T-helper 2 cell treated with Interferon-gamma antibody and Interleukin-4, amounts not matched to agents 5 μg/mL and 100 μg/mL, for 36 hours (primary cell): ENCODE data around the gene KNSTRN.

Experiments used
- DNase-seq: peaks from one replicate; pipeline ENCODE4 v3.0.0; 2021; ENCODE audit warnings: low spot score
- H3K27ac Mint-ChIP-seq: one replicate; pipeline ENCODE4 v1.8.0; 2021; ENCODE audit warnings: mild to moderate bottlenecking, mixed read lengths
- H3K27me3 Mint-ChIP-seq: one replicate; pipeline ENCODE4 v1.8.0; 2021; ENCODE audit warnings: low read depth, mixed read lengths
- H3K36me3 Mint-ChIP-seq: one replicate; pipeline ENCODE4 v1.8.0; 2021; ENCODE audit warnings: low read depth, mixed read lengths
- H3K4me1 Mint-ChIP-seq: one replicate; pipeline ENCODE4 v1.8.0; 2021; ENCODE audit warnings: low read depth, mixed read lengths
- H3K4me3 Mint-ChIP-seq: one replicate; pipeline ENCODE4 v1.8.0; 2022; ENCODE audit warnings: mild to moderate bottlenecking, moderate library complexity, mixed read lengths
- H3K9me3 Mint-ChIP-seq: one replicate; pipeline ENCODE4 v1.8.0; 2021; ENCODE audit warnings: mixed read lengths

Gene KNSTRN

DNA sequence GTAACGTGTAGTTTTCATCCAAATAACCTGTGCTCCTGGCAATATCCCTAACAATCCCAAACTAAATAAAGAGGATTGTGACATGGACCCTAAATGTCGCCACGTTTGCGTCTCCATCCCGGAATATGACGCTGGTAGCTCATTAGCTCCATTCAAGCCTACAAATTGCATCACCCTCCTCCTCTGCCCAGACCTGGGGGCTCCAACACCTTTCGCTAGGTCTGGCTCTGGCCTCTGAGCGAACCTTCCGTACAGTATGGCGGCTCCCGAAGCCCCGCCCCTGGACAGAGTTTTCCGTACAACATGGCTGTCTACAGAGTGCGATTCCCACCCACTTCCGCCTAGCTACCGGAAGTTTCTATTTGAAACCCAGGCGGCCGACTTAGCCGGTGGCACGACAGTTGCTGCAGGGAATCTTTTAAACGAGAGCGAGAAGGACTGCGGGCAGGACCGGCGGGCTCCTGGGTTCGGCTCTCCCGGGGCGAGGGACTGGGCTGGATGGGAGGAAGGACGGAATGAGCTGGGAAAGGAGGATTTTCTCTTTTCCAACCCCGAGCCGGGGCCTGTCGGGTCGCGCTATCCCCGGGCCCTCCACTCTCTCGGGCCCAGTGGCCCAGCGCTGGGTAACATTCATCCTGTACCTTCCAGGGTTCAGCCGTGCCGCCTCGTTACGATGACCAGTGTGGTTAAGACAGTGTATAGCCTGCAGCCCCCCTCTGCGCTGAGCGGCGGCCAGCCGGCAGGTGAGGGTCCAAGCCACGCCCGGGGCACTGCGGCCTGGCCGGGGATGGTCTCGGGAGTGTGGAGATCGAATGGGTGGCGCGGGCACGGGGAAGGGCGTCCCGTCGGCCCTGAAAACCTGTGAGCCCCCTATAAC lies at the start of gene KNSTRN:
Gene KNSTRN (plus strand): TSS at position 142 of the 877 bp plus-strand sequence. CDS start 115 bp downstream, at position 257.
- H3K4me1 Mint-ChIP-seq, result peaks cover 28% of the 10 kb centered on the region
- no peaks in the 10 kb centered on the region for H3K9me3 Mint-ChIP-seq
- H3K27me3 Mint-ChIP-seq, result peaks cover 5% of the 10 kb centered on the region
- peak; percentile 88 for DNase-seq
- peaks cover 36% of the 10 kb centered on the region for H3K36me3 Mint-ChIP-seq
- peak within 1 kb of the TSS; percentile 91 for H3K27ac Mint-ChIP-seq
- H3K4me3 Mint-ChIP-seq, result peak within 1 kb of the TSS; percentile 97

- Mint-ChIP-seq H3K4me1 (peaks cover 19% of the 10 kb centered on the region), H3K4me3 (peak overlapping the region; percentile 58), H3K9me3 (no peaks in the 10 kb centered on the region), H3K36me3 (no peaks in the 10 kb centered on the region), H3K27ac (peak overlapping the region; percentile 72), H3K27me3 (no peaks in the 10 kb centered on the region)
- no peak for DNase-seq
These were observed 48.5 kb upstream of the KNSTRN start for GRCh38 chr15:40333922-40334492.

GRCh38 chr15:40334541-40334940 lies 48.0 kb upstream of the KNSTRN start:
- H3K36me3 Mint-ChIP-seq, result no peaks in the 10 kb centered on the region
- peak overlapping the region; percentile 58 for H3K4me3 Mint-ChIP-seq
- no peaks in the 10 kb centered on the region for H3K9me3 Mint-ChIP-seq
- H3K4me1 Mint-ChIP-seq, result peaks cover 18% of the 10 kb centered on the region
- H3K27ac Mint-ChIP-seq, result peak overlapping the region; percentile 72
- no peaks in the 10 kb centered on the region for H3K27me3 Mint-ChIP-seq
- no peak for DNase-seq

DNA sequence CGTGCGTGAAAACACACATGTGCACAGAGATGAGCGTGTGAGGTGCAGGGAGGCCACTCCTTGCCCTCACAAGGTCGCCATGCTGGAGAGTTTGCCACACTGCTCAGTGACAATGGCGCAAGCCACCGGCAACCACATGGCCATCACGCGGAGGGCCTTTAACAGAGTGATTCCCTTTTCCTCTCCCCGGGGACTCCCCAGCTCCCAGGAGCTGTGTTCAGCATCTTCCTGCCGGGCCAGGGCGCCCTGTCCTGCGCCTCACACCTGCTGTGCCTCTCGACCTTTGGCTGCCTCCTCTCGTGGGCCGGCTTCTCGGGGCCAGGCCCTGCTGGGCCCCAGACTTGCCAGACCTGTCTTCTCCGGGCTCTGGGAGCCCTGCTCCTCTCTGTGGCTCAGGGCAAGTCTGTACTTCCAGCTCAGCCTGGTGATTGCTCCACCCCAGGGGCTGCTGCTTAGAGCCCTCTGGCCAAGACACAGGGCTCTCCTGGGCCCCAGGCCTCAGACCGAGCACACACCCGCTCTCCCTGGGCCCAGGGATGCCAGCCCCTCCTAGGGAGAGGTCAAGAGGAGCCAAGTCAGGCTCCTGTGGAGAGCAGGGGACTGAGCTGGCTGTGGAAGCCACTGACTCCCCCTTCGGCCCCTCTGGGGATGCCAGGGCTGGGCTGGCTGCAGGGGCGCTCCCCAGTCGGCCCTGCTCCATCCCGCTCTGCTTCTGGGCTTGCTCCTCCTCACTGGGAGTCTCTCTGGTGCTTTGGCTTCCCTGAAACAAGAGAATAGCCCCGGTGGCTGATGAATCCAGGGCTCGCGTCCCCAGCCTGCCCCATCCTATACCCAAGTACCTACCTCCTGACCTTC lies 47.4 kb upstream of the KNSTRN start:
- Mint-ChIP-seq H3K4me1 (peaks cover 18% of the 10 kb centered on the region), H3K27ac (no peak overlapping the region)

DNA sequence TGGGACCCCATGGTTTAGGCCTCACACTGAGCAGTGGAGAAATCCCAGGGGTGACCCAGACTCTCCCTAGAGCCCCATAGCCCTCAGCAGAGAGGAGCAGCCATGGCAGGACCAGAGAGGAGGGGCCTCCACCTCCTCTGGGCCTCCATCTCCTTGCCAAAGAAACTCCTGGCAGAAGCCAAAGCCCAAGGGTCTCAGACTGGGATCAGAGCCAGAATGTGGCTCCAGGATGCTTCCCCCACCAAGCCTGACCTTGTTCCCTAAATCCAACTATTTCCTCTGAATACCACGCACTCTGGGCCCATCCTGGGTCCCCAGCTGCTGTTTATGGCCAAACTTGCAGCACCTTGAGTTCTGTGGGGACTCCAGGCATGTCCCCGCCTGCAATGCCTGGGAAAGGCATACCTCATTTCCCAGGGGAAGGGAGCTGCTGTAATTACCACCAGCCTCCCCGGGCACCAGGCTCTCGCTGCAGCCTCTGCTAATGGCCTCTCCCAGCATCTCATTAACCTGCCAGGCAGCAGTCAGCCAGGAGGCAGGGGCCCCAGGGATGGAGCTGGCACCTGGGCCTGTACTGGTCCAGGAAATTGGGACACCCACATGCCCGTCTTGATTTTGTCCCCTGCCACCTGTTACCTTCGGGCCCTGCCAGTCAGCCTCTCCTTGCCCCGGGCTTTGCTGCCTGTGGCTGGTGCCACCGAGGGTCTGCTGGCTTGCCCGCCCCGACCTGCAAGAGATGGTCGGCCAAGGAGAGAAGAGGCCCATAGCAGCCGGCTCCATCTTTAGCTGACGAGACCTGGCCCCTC lies 46.4 kb upstream of the KNSTRN start:
- Mint-ChIP-seq H3K4me1 (peaks cover 18% of the 10 kb centered on the region), H3K27me3 (no peaks in the 10 kb centered on the region), H3K27ac (no peak overlapping the region), H3K4me3 (no peak overlapping the region), H3K36me3 (no peaks in the 10 kb centered on the region), H3K9me3 (no peaks in the 10 kb centered on the region)
- no peak for DNase-seq

More for the DNA sequence above, 47.4 kb upstream of the KNSTRN start:
- Mint-ChIP-seq H3K36me3 (no peaks in the 10 kb centered on the region), H3K27me3 (no peaks in the 10 kb centered on the region), H3K4me3 (no peak overlapping the region), H3K9me3 (no peaks in the 10 kb centered on the region)
- no peak for DNase-seq

GRCh38 chr15:40336744-40337122 lies 45.8 kb upstream of the KNSTRN start:
- Mint-ChIP-seq H3K36me3 (no peaks in the 10 kb centered on the region), H3K4me1 (peaks cover 18% of the 10 kb centered on the region), H3K27me3 (no peaks in the 10 kb centered on the region), H3K4me3 (no peak overlapping the region), H3K27ac (no peak overlapping the region), H3K9me3 (no peaks in the 10 kb centered on the region)
- no peak for DNase-seq

DNA sequence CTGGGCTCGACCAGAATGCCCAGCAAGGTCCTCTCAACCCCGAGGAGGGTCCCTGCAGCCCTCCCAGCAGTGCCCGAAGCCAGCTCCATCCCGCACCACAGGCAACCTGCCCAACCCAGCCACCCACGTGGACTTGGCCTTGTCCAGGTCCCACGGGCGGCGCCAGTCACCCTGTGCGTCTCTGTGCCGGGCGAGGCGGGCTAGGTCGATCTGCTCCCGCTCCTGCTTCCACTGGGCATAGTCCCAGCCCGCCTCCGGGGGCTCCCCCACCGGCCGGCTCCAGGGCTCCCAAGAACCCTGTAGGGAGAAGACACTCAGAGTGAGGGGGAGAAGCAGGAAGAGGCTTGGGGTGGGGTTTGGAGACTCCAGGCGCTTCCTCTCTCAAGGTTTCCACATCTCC lies 44.9 kb upstream of the KNSTRN start:
- H3K4me1 Mint-ChIP-seq, result peaks cover 14% of the 10 kb centered on the region
- H3K27me3 Mint-ChIP-seq, result no peaks in the 10 kb centered on the region
- H3K36me3 Mint-ChIP-seq, result no peaks in the 10 kb centered on the region
- DNase-seq, result no peak
- H3K9me3 Mint-ChIP-seq, result no peaks in the 10 kb centered on the region
- no peak overlapping the region for H3K4me3 Mint-ChIP-seq
- H3K27ac Mint-ChIP-seq, result no peak overlapping the region

GRCh38 chr15:40338041-40338657 lies 44.4 kb upstream of the KNSTRN start:
- no peaks in the 10 kb centered on the region for H3K36me3 Mint-ChIP-seq
- H3K9me3 Mint-ChIP-seq, result no peaks in the 10 kb centered on the region
- peaks cover 14% of the 10 kb centered on the region for H3K4me1 Mint-ChIP-seq
- peak; percentile 71 for DNase-seq
- no peaks in the 10 kb centered on the region for H3K27me3 Mint-ChIP-seq
- peak overlapping the region; percentile 55 for H3K27ac Mint-ChIP-seq
- no peak overlapping the region for H3K4me3 Mint-ChIP-seq

GRCh38 chr15:40338921-40339620 lies 43.5 kb upstream of the KNSTRN start:
- Mint-ChIP-seq H3K4me3 (no peak overlapping the region), H3K4me1 (peaks cover 8% of the 10 kb centered on the region), H3K9me3 (no peaks in the 10 kb centered on the region), H3K27me3 (no peaks in the 10 kb centered on the region), H3K27ac (no peak overlapping the region), H3K36me3 (no peaks in the 10 kb centered on the region)
- no peak for DNase-seq

DNA sequence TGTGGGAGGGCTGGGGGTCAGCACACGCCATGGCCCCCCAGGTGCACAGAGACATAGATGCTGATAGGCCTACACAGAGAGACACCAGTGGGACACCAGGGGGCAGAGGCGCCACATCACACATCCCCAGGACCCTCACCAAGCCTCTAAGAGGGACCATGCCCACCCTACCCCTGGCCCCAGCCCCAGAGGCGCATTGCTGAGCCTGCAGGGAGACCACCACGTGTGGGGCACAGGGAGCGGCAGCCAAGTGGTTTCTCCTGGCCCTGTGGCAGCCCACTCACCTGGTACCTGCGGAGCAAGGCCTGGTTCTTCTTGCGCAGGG lies 42.9 kb upstream of the KNSTRN start:
- DNase-seq, result no peak
- Mint-ChIP-seq H3K9me3 (no peaks in the 10 kb centered on the region), H3K27ac (no peak overlapping the region), H3K4me1 (peaks cover 7% of the 10 kb centered on the region), H3K36me3 (no peaks in the 10 kb centered on the region), H3K27me3 (no peaks in the 10 kb centered on the region), H3K4me3 (no peak overlapping the region)

DNA sequence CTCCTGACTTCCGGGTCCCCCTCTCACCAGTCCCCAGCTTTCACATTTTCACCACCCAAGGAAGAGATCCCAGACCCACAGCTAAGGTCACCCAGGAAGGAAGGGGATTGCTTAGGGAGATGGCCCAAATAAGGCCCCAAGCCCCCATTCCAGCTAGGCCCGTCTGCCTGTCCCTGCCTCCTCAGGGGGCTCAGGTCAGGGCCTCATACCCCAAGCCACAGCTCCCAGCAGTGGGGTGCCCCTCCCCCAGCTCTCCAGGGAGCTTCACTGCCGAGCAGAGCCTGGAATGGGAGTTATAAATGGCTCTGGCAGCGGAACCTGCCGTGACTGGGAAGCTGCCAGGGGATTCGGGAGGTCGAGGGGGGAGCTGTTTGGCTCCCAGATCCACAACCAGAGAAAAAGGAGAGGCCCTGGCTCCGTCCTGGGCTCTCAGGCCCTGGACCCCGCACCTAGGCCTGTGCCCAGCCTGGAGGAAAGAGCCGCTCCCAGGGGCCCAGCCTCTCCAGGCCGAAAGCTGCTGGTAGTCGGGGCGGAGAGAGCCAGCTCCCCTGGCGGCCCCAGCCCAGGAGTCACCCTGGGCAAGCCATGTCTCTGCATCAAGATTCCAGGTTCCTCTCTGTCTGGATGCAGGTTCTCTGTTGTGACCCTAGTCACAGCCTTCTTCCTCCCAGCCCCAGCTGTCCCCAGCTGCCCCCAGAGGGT lies 42.3 kb upstream of the KNSTRN start:
- DNase-seq, result no peak
- Mint-ChIP-seq H3K27ac (no peak overlapping the region), H3K4me3 (no peak overlapping the region), H3K36me3 (no peaks in the 10 kb centered on the region), H3K4me1 (peaks cover 7% of the 10 kb centered on the region), H3K9me3 (no peaks in the 10 kb centered on the region), H3K27me3 (no peaks in the 10 kb centered on the region)

DNA sequence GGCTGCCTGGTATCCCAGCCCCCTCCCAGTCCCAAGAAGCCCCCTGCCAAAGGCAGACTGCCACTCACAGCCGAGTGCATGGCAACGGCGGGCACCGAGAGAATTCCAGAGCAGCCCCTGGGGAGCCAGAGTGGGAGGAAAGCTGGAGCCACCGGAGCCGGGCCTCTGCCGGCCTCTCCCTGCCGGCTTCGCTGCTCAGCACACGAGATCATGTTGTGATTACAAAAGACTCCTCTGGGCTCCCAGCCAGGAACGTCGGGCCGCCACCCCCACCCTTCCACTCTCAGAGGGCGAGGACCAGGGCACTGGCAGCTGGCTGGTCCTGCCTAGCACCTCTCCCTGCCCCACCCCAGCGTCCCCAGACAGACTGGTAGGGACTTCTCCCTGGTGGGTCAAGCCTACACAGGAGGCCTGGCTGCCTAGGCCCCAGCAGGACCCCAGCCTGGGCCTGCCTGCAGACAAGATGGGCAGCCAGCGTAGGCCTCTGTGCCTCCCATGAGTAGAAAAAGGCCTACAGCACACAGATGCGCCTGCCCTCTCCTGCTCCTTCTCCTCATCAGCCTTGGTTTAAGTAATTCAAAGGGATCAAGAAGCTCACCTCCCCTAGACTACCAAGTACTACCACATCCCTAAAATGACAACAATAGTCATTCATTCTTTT lies 41.7 kb upstream of the KNSTRN start, which contains the start of gene CCDC9B:
Gene CCDC9B (minus strand): TSS at position 200 of the 661 bp plus-strand sequence. CDS start 120 bp downstream, at position 80.
- Mint-ChIP-seq H3K4me1 (peaks cover 7% of the 10 kb centered on the region), H3K27me3 (no peaks in the 10 kb centered on the region), H3K9me3 (no peaks in the 10 kb centered on the region), H3K36me3 (no peaks in the 10 kb centered on the region), H3K27ac (no peak within 1 kb of the TSS), H3K4me3 (no peak within 1 kb of the TSS)
- no peak for DNase-seq
